Activated T-helper 1 cell treated with Interleukin-2 at 50 U/mL for 16 hours (primary cell): ENCODE results near the gene DMD.

Experiments used
- DNase-seq: peaks from one replicate; pipeline ENCODE4 v3.0.0-alpha.2; 2020; ENCODE audit warnings: low read depth

Gene DMD

GRCh38 chrX:31279359-31279758, 1932.0 kb downstream of the DMD start:
- no peak for DNase-seq

GRCh38 chrX:31272472-31272775, 1938.9 kb downstream of the DMD start:
- DNase-seq = no peak

- DNase-seq = no peak
Measured at GRCh38 chrX:31271615-31272471, 1939.5 kb downstream of the DMD start.

- DNase-seq = no peak
Measured at GRCh38 chrX:31269914-31270313, 1941.4 kb downstream of the DMD start.

- no peak for DNase-seq
Measured at GRCh38 chrX:31268359-31268758, 1943.0 kb downstream of the DMD start.

GRCh38 chrX:31266203-31267076, 1944.9 kb downstream of the DMD start:
- no peak for DNase-seq

- DNase-seq = no peak
Measured at GRCh38 chrX:31265383-31265782, 1946.0 kb downstream of the DMD start.

- DNase-seq = no peak
Measured at GRCh38 chrX:31260351-31260750, 1951.0 kb downstream of the DMD start.

GRCh38 chrX:31258166-31258565, 1953.2 kb downstream of the DMD start:
- no peak for DNase-seq

GRCh38 chrX:31255310-31256033, 1955.9 kb downstream of the DMD start:
- DNase-seq = no peak

GRCh38 chrX:31252133-31252532, 1959.2 kb downstream of the DMD start:
- DNase-seq = no peak

GRCh38 chrX:31251336-31251735, 1960.0 kb downstream of the DMD start:
- DNase-seq = no peak

- no peak for DNase-seq
Measured at GRCh38 chrX:31245714-31246113, 1965.6 kb downstream of the DMD start.

GRCh38 chrX:31243804-31244203, 1967.5 kb downstream of the DMD start:
- DNase-seq = no peak

- DNase-seq = no peak
Measured at GRCh38 chrX:31240982-31241381, 1970.4 kb downstream of the DMD start.

GRCh38 chrX:31237189-31237588, 1974.2 kb downstream of the DMD start:
- DNase-seq = no peak

- DNase-seq = no peak
Measured at GRCh38 chrX:31236231-31236630, 1975.1 kb downstream of the DMD start.

GRCh38 chrX:31233941-31234496, 1977.3 kb downstream of the DMD start:
- no peak for DNase-seq

- DNase-seq = no peak
Measured at GRCh38 chrX:31232506-31232905, 1978.8 kb downstream of the DMD start.

- DNase-seq = no peak
Measured at GRCh38 chrX:31228909-31229308, 1982.4 kb downstream of the DMD start.

GRCh38 chrX:31228415-31228832, 1982.9 kb downstream of the DMD start:
- DNase-seq = no peak

GRCh38 chrX:31227250-31227649, 1984.1 kb downstream of the DMD start:
- no peak for DNase-seq
